Myocyte (in vitro differentiated cells): ENCODE results near the gene TGM2. TPM values are rescaled to one million over a fixed set of nuclear protein-coding genes. Genes with fewer than 3 reads are reported as not detected.

Experiments
- DNase-seq: peaks from one replicate; pipeline ENCODE4 v3.0.0-alpha.2; 2012; ENCODE audit warnings: low read depth
- polyA plus RNA-seq: library from polyadenylated mRNA; unstranded; fragments of >200 nt; gene quantifications from one replicate; pipeline ENCODE4 v1.2.1, GENCODE V29; 2012; ENCODE audit warnings: missing spikeins
- total RNA-seq: library from RNA; depleted of rRNA; stranded (reverse); fragments of >200 nt; gene quantifications from 2 replicates; pipeline ENCODE4 v1.2.3, GENCODE V29; 2014

The TGM2 gene
- total RNA-seq, result 1.0 and 2.6 TPM in 2 replicates
- polyA plus RNA-seq, result 5.9 TPM

- peak; percentile 57 for DNase-seq
Observed at GRCh38 chr20:38165089-38165965, at the start of gene TGM2. Gene TGM2 (minus strand): TSS chr20:38165270. CDS start chr20:38165198, 72 bp downstream.

- no peak for DNase-seq
Observed at GRCh38 chr20:38214256-38215193, 49.5 kb upstream of the TGM2 start.

GRCh38 chr20:38213607-38213940, 48.5 kb upstream of the TGM2 start:
- DNase-seq, result no peak

- no peak for DNase-seq
Observed at GRCh38 chr20:38212806-38213606, 47.9 kb upstream of the TGM2 start.

GRCh38 chr20:38211200-38212097, 46.4 kb upstream of the TGM2 start:
- DNase-seq, result no peak

GRCh38 chr20:38210741-38211140, 45.7 kb upstream of the TGM2 start:
- peak; percentile 50 for DNase-seq

GRCh38 chr20:38209736-38210405, 44.8 kb upstream of the TGM2 start:
- DNase-seq, result no peak

- peak; percentile 73 for DNase-seq
Observed at GRCh38 chr20:38209054-38209675, 44.1 kb upstream of the TGM2 start.

- no peak for DNase-seq
Observed at GRCh38 chr20:38208523-38208922, 43.5 kb upstream of the TGM2 start.

- DNase-seq, result no peak
Observed at GRCh38 chr20:38208088-38208487, 43.0 kb upstream of the TGM2 start.

- DNase-seq, result no peak
Observed at GRCh38 chr20:38207621-38208020, 42.6 kb upstream of the TGM2 start.

- DNase-seq, result no peak
Observed at GRCh38 chr20:38205001-38205400, 39.9 kb upstream of the TGM2 start.

- no peak for DNase-seq
Observed at GRCh38 chr20:38203981-38204357, 38.9 kb upstream of the TGM2 start.

GRCh38 chr20:38203337-38203980, 38.4 kb upstream of the TGM2 start:
- no peak for DNase-seq

- no peak for DNase-seq
Observed at GRCh38 chr20:38202982-38203293, 37.9 kb upstream of the TGM2 start.

- DNase-seq, result no peak
Observed at GRCh38 chr20:38202153-38202981, 37.3 kb upstream of the TGM2 start.

GRCh38 chr20:38201356-38201755, 36.3 kb upstream of the TGM2 start:
- peak; percentile 55 for DNase-seq

- DNase-seq, result no peak
Observed at GRCh38 chr20:38200646-38201045, 35.6 kb upstream of the TGM2 start.
